ENCODE data around the gene SLC28A3.

SLC28A3 gene

GRCh38 chr9:84310883-84311282 is 29.7 kb downstream of the SLC28A3 start:
- TF ChIP-seq POLR2AphosphoS5 (IDR thresholded peaks at IDR 0.05; ENCODE audit: low read depth): no peak
- TF ChIP-seq SPI1 (IDR thresholded peaks at IDR 0.05; ENCODE audit: borderline replicate concordance, low read depth): 0 out of 2 replicates have a peak, but pooled peaks have one; percentile 3
- DNase-seq (ENCODE audit: low read depth in 1 of 2, low spot score in 1 of 2): no peak
- H3K4me3 ChIP-seq (replicated peaks; ENCODE audit: insufficient read depth, low read length): no peak overlapping the region
- H3K27ac ChIP-seq (replicated peaks): no peak overlapping the region
- H3K27me3 ChIP-seq (ENCODE audit: insufficient read depth, poor library complexity, severe bottlenecking): no peaks in the 10 kb centered on the region

GRCh38 chr9:84305497-84306131 is 34.9 kb downstream of the SLC28A3 start:
- TF ChIP-seq POLR2AphosphoS5 (IDR thresholded peaks at IDR 0.05; ENCODE audit: low read depth): no peak
- TF ChIP-seq CTCF (IDR thresholded peaks at IDR 0.05; ENCODE audit: insufficient read depth, low read length): no peak
- no peak for TF ChIP-seq GABPA (IDR thresholded peaks at IDR 0.05; ENCODE audit: low read depth)
- TF ChIP-seq, protein P1, sequence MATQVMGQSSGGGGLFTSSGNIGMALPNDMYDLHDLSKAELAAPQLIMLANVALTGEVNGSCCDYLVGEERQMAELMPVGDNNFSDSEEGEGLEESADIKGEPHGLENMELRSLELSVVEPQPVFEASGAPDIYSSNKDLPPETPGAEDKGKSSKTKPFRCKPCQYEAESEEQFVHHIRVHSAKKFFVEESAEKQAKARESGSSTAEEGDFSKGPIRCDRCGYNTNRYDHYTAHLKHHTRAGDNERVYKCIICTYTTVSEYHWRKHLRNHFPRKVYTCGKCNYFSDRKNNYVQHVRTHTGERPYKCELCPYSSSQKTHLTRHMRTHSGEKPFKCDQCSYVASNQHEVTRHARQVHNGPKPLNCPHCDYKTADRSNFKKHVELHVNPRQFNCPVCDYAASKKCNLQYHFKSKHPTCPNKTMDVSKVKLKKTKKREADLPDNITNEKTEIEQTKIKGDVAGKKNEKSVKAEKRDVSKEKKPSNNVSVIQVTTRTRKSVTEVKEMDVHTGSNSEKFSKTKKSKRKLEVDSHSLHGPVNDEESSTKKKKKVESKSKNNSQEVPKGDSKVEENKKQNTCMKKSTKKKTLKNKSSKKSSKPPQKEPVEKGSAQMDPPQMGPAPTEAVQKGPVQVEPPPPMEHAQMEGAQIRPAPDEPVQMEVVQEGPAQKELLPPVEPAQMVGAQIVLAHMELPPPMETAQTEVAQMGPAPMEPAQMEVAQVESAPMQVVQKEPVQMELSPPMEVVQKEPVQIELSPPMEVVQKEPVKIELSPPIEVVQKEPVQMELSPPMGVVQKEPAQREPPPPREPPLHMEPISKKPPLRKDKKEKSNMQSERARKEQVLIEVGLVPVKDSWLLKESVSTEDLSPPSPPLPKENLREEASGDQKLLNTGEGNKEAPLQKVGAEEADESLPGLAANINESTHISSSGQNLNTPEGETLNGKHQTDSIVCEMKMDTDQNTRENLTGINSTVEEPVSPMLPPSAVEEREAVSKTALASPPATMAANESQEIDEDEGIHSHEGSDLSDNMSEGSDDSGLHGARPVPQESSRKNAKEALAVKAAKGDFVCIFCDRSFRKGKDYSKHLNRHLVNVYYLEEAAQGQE (IDR thresholded peaks at IDR 0.05; ENCODE audit: insufficient replicate concordance, low read depth): no peak
- no peak for TF ChIP-seq SPI1 (IDR thresholded peaks at IDR 0.05; ENCODE audit: borderline replicate concordance, low read depth)
- no peak for DNase-seq (ENCODE audit: low read depth in 1 of 2, low spot score in 1 of 2)

GRCh38 chr9:84304166-84304565 is 36.4 kb downstream of the SLC28A3 start:
- no peak for DNase-seq (ENCODE audit: low read depth in 1 of 2, low spot score in 1 of 2)
- no peak overlapping the region for H3K4me3 ChIP-seq (replicated peaks; ENCODE audit: insufficient read depth, low read length)
- TF ChIP-seq GABPA (IDR thresholded peaks at IDR 0.05; ENCODE audit: low read depth): no peak
- no peak for TF ChIP-seq CTCF (IDR thresholded peaks at IDR 0.05; ENCODE audit: insufficient read depth, low read length)
- TF ChIP-seq, protein P1 (IDR thresholded peaks at IDR 0.05; ENCODE audit: insufficient replicate concordance, low read depth): no peak
- TF ChIP-seq POLR2AphosphoS5 (IDR thresholded peaks at IDR 0.05; ENCODE audit: low read depth): no peak
- TF ChIP-seq SPI1 (IDR thresholded peaks at IDR 0.05; ENCODE audit: borderline replicate concordance, low read depth): no peak

More at GRCh38 chr9:84305497-84306131, 34.9 kb downstream of the SLC28A3 start:
- Histone ChIP-seq H3K4me3 (replicated peaks; ENCODE audit: insufficient read depth, low read length) (no peak overlapping the region), H3K27me3 (ENCODE audit: insufficient read depth, poor library complexity, severe bottlenecking) (no peaks in the 10 kb centered on the region), H3K27ac (replicated peaks) (no peak overlapping the region)

GRCh38 chr9:84303061-84303460 is 37.5 kb downstream of the SLC28A3 start:
- DNase-seq (ENCODE audit: low read depth in 1 of 2, low spot score in 1 of 2): no peak
- no peaks in the 10 kb centered on the region for H3K27me3 ChIP-seq (ENCODE audit: insufficient read depth, poor library complexity, severe bottlenecking)
- no peak overlapping the region for H3K27ac ChIP-seq (replicated peaks)
- no peak overlapping the region for H3K4me3 ChIP-seq (replicated peaks; ENCODE audit: insufficient read depth, low read length)
- no peak for TF ChIP-seq POLR2AphosphoS5 (IDR thresholded peaks at IDR 0.05; ENCODE audit: low read depth)
- TF ChIP-seq, protein P1 (IDR thresholded peaks at IDR 0.05; ENCODE audit: insufficient replicate concordance, low read depth): no peak

More at GRCh38 chr9:84304166-84304565, 36.4 kb downstream of the SLC28A3 start:
- Histone ChIP-seq H3K27me3 (ENCODE audit: insufficient read depth, poor library complexity, severe bottlenecking) (no peaks in the 10 kb centered on the region), H3K27ac (replicated peaks) (no peak overlapping the region)

Measured in HL-60 (cell line).